Measurements from ENCODE around the gene OPRD1.
A peak's percentile ranks its signal among the peaks of the same experiment; 100 is the strongest.
"Not testable (repeated sequence)": the region's sequence is repeated elsewhere in the genome, so short reads cannot be mapped to it uniquely, and the experiment has no call there.

The OPRD1 gene

GRCh38 chr1:28848416-28848815 is 36.4 kb downstream of the OPRD1 start:
- FAIRE-seq: no peak

- no peak for FAIRE-seq
Observed at GRCh38 chr1:28853093-28853742, 41.2 kb downstream of the OPRD1 start.

- not testable (repeated sequence) for FAIRE-seq
Observed at GRCh38 chr1:28854406-28854805, 42.4 kb downstream of the OPRD1 start.

- FAIRE-seq: no peak
Observed at GRCh38 chr1:28855046-28855445, 43.1 kb downstream of the OPRD1 start.

GRCh38 chr1:28855469-28855951 is 43.5 kb downstream of the OPRD1 start:
- FAIRE-seq: no peak

- no peak for FAIRE-seq
Observed at GRCh38 chr1:28855969-28856368, 44.0 kb downstream of the OPRD1 start.

GRCh38 chr1:28860332-28861073 is 48.5 kb downstream of the OPRD1 start:
- FAIRE-seq: no peak

GRCh38 chr1:28862571-28863403 is 50.8 kb downstream of the OPRD1 start:
- no peak for FAIRE-seq

GRCh38 chr1:28864695-28865094 is 52.7 kb downstream of the OPRD1 start:
- FAIRE-seq: no peak

- FAIRE-seq: no peak
Observed at GRCh38 chr1:28865997-28866650, 54.2 kb downstream of the OPRD1 start.

- no peak for FAIRE-seq
Observed at GRCh38 chr1:28867850-28868249, 55.9 kb downstream of the OPRD1 start.

GRCh38 chr1:28869952-28870351 is 58.0 kb downstream of the OPRD1 start:
- no peak for FAIRE-seq

- no peak for FAIRE-seq
Observed at GRCh38 chr1:28871631-28872401, 59.8 kb downstream of the OPRD1 start.

- not testable (repeated sequence) for FAIRE-seq
Observed at GRCh38 chr1:28875134-28875533, 63.2 kb downstream of the OPRD1 start.

GRCh38 chr1:28877132-28877781 is 65.3 kb downstream of the OPRD1 start:
- FAIRE-seq: peak; percentile 79

GRCh38 chr1:28878796-28879195 is 66.8 kb downstream of the OPRD1 start:
- no peak for FAIRE-seq

- peak; percentile 93 for FAIRE-seq
Observed at GRCh38 chr1:28882009-28882628, 70.1 kb downstream of the OPRD1 start.

- FAIRE-seq: no peak
Observed at GRCh38 chr1:28883242-28883616, 71.3 kb downstream of the OPRD1 start.

GRCh38 chr1:28885472-28885877 is 73.5 kb downstream of the OPRD1 start:
- no peak for FAIRE-seq

GRCh38 chr1:28885977-28886730 is 74.2 kb downstream of the OPRD1 start:
- no peak for FAIRE-seq

Data from G401.6 (cell line).